GM23338 (cell line): ENCODE measurements around the gene ULK3. TPM values are rescaled to one million over a fixed set of nuclear protein-coding genes. Genes with fewer than 3 reads are reported as not detected.

Experiments used
- ATAC-seq: fragments of 200-7000 bp; cut with Tn5 transposase; 3 replicates; pipeline ENCODE4 v1.9.1; 2020
- DNase-seq: peaks from one replicate; pipeline ENCODE4 v3.0.0-alpha.2; 2015; ENCODE audit warnings: low spot score
- H2AFZ ChIP-seq: fragments of 200-600 bp; sonication (generic); 2 replicates; pipeline ENCODE4 v1.8.0; 2016; ENCODE audit warnings: antibody characterized with exemption, mild to moderate bottlenecking, moderate library complexity
- H3F3A ChIP-seq: fragments of 200-600 bp; sonication (generic); replicated peaks from 2 replicates; pipeline ENCODE4 v1.8.0; 2017; ENCODE audit warnings: antibody characterized with exemption, mixed run types, low read depth
- H3K27ac ChIP-seq: fragments of 200-600 bp; sonication (generic); 2 replicates; pipeline ENCODE4 v1.6.1; 2016; ENCODE audit warnings: low read depth
- H3K27me3 ChIP-seq: fragments of 200-600 bp; sonication (generic); 2 replicates; pipeline ENCODE4 v1.8.0; 2016; ENCODE audit warnings: mild to moderate bottlenecking, mixed run types, moderate library complexity; ENCODE audit not compliant: insufficient read depth
- H3K36me3 ChIP-seq: fragments of 200-600 bp; sonication (generic); 2 replicates; pipeline ENCODE4 v1.8.0; 2016; ENCODE audit warnings: mild to moderate bottlenecking; ENCODE audit not compliant: insufficient read depth
- H3K4me1 ChIP-seq: fragments of 200-600 bp; sonication (generic); 2 replicates; pipeline ENCODE4 v1.8.0; 2016; ENCODE audit warnings: mild to moderate bottlenecking, moderate library complexity; ENCODE audit not compliant: insufficient read depth
- H3K4me2 ChIP-seq: fragments of 200-600 bp; sonication (generic); 2 replicates; pipeline ENCODE4 v1.7.1; 2017; ENCODE audit warnings: mixed run types
- H3K4me3 ChIP-seq: fragments of 200-600 bp; sonication (generic); 2 replicates; pipeline ENCODE4 v1.6.1; 2016; ENCODE audit warnings: mixed run types
- H3K79me2 ChIP-seq: fragments of 200-600 bp; sonication (generic); replicated peaks from 2 replicates; pipeline ENCODE4 v1.8.0; 2017; ENCODE audit warnings: mild to moderate bottlenecking; ENCODE audit not compliant: insufficient read depth
- H3K9me2 ChIP-seq: fragments of 200-600 bp; sonication (generic); 2 replicates; pipeline ENCODE4 v1.8.0; 2017; ENCODE audit not compliant: insufficient read depth
- H4K20me1 ChIP-seq: fragments of 200-600 bp; sonication (generic); replicated peaks from 2 replicates; pipeline ENCODE4 v1.8.0; 2017; ENCODE audit warnings: mild to moderate bottlenecking; ENCODE audit not compliant: insufficient read depth
- H3K27ac Mint-ChIP-seq: 2 replicates; pipeline ENCODE4 v1.8.0; 2020; ENCODE audit warnings: inconsistent platforms, mild to moderate bottlenecking, moderate library complexity, mixed read lengths
- H3K27me3 Mint-ChIP-seq: 3 replicates; pipeline ENCODE4 v1.8.0; 2022; ENCODE audit warnings: low read depth, mild to moderate bottlenecking, moderate library complexity, mixed read lengths, inconsistent platforms; ENCODE audit not compliant: insufficient read depth, poor library complexity
- H3K36me3 Mint-ChIP-seq: 3 replicates; pipeline ENCODE4 v1.8.0; 2021; ENCODE audit warnings: low read depth, mild to moderate bottlenecking, inconsistent platforms, moderate library complexity, mixed read lengths
- H3K4me1 Mint-ChIP-seq: 3 replicates; pipeline ENCODE4 v1.8.0; 2020; ENCODE audit warnings: mild to moderate bottlenecking, inconsistent platforms, mixed read lengths
- H3K4me3 Mint-ChIP-seq: 3 replicates; pipeline ENCODE4 v1.8.0; 2021; ENCODE audit warnings: moderate library complexity, mild to moderate bottlenecking, inconsistent platforms, mixed read lengths
- H3K9me3 Mint-ChIP-seq: 3 replicates; pipeline ENCODE4 v1.8.0; 2020; ENCODE audit warnings: moderate library complexity, mild to moderate bottlenecking, inconsistent platforms, mixed read lengths
- CREB1 ChIP-seq: fragments of 250-450 bp; sonication (Bioruptor Pico); IDR thresholded peaks from 2 replicates; pipeline ENCODE4 v1.5.0; 2020; ENCODE audit warnings: low read depth, mild to moderate bottlenecking, moderate library complexity
- EZH2 ChIP-seq: fragments of 200-600 bp; sonication (generic); IDR thresholded peaks from one replicate; pipeline ENCODE4 v1.8.0; 2017; ENCODE audit warnings: antibody characterized with exemption, mild to moderate bottlenecking, low read depth; ENCODE audit not compliant: unreplicated experiment
- EZH2phosphoT487 ChIP-seq: fragments of 200-600 bp; sonication (generic); IDR thresholded peaks from one replicate; pipeline ENCODE4 v1.8.1; 2018; ENCODE audit warnings: antibody characterized with exemption; ENCODE audit not compliant: unreplicated experiment
- JUNB ChIP-seq: IDR thresholded peaks from one replicate; pipeline ENCODE4 v1.6.1; 2016; ENCODE audit warnings: antibody characterized with exemption; ENCODE audit not compliant: unreplicated experiment
- NANOG ChIP-seq: IDR thresholded peaks from 2 replicates; pipeline ENCODE4 v1.6.1; 2016; ENCODE audit warnings: antibody characterized with exemption, borderline replicate concordance
- POLR2AphosphoS5 ChIP-seq: IDR thresholded peaks from 2 replicates; pipeline ENCODE4 v1.6.1; 2016; ENCODE audit warnings: antibody characterized with exemption, low read depth
- STAT1 ChIP-seq: IDR thresholded peaks from one replicate; pipeline ENCODE4 v1.6.1; 2016; ENCODE audit warnings: antibody characterized with exemption; ENCODE audit not compliant: unreplicated experiment
- ZNF114 ChIP-seq: fragments of 250-450 bp; sonication (Bioruptor Pico); IDR thresholded peaks from 2 replicates; pipeline ENCODE4 v1.5.0; 2020; ENCODE audit warnings: mild to moderate bottlenecking, moderate library complexity
- ZNF331 ChIP-seq: fragments of 250-450 bp; sonication (Bioruptor Pico); IDR thresholded peaks from 2 replicates; pipeline ENCODE4 v1.5.0; 2020; ENCODE audit warnings: low read depth, mild to moderate bottlenecking, moderate library complexity
- polyA plus RNA-seq: library from polyadenylated mRNA; unstranded; fragments of >200 nt; fragmentation: Nextera tagmentation; extraction: Ambion mirVana; gene quantifications from 2 replicates; pipeline ENCODE4 v1.2.1, GENCODE V29; 2016
- total RNA-seq: library from RNA; depleted of rRNA; stranded (reverse); fragments of >200 nt; shearing (Covaris generic); gene quantifications from 2 replicates; pipeline ENCODE4 v1.2.3, GENCODE V29; 2014
- TF ChIP-seq, protein P1 (sequence below): fragments of 250-450 bp; sonication (Bioruptor Pico); IDR thresholded peaks from 2 replicates; pipeline ENCODE4 v1.5.0; 2020; ENCODE audit warnings: mild to moderate bottlenecking, moderate library complexity
- TF ChIP-seq, protein P2 (sequence below), 2 experiments: fragments of 200-600 bp in 1 of 2; sonication (generic) in 1 of 2; conservative IDR thresholded peaks; 2 replicates each; pipeline versions ENCODE4 v1.5.1 to v1.6.1; 2016 to 2017; ENCODE audit warnings: antibody characterized with exemption in 2 of 2, low read depth in 2 of 2, mild to moderate bottlenecking in 2 of 2, moderate library complexity in 1 of 2
- TF ChIP-seq, protein P3 (sequence below): IDR thresholded peaks from 2 replicates; pipeline ENCODE4 v1.6.1; 2016; ENCODE audit warnings: antibody characterized with exemption

The ULK3 gene
- total and polyA plus RNA-seq, 2 experiments from 2014 or later, result 20.3 to 35.4 TPM

DNA sequence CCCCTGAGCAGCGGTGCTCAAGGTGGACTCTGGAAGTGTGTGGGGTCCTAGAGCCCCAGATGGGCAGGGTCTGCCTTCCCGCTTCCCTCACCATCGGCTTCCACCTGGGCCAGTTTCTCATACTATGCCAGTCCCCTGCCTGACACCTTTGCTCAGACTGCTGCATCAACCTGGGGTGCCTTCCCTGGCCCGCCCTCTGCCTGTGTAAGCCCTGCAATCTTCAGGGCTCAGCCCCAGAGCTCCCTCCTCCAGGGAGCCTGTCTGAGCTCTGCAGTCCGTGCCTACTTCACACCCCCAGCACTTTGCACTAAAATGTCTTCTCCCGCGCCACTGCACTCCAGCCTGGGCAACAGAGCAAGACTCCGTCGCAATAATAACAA lies 48.0 kb downstream of the ULK3 start:
- TF ChIP-seq NANOG, result no peak
- TF ChIP-seq JUNB, result no peak
- no peak for TF ChIP-seq EZH2phosphoT487
- no peak for TF ChIP-seq EZH2
- TF ChIP-seq, protein P1, sequence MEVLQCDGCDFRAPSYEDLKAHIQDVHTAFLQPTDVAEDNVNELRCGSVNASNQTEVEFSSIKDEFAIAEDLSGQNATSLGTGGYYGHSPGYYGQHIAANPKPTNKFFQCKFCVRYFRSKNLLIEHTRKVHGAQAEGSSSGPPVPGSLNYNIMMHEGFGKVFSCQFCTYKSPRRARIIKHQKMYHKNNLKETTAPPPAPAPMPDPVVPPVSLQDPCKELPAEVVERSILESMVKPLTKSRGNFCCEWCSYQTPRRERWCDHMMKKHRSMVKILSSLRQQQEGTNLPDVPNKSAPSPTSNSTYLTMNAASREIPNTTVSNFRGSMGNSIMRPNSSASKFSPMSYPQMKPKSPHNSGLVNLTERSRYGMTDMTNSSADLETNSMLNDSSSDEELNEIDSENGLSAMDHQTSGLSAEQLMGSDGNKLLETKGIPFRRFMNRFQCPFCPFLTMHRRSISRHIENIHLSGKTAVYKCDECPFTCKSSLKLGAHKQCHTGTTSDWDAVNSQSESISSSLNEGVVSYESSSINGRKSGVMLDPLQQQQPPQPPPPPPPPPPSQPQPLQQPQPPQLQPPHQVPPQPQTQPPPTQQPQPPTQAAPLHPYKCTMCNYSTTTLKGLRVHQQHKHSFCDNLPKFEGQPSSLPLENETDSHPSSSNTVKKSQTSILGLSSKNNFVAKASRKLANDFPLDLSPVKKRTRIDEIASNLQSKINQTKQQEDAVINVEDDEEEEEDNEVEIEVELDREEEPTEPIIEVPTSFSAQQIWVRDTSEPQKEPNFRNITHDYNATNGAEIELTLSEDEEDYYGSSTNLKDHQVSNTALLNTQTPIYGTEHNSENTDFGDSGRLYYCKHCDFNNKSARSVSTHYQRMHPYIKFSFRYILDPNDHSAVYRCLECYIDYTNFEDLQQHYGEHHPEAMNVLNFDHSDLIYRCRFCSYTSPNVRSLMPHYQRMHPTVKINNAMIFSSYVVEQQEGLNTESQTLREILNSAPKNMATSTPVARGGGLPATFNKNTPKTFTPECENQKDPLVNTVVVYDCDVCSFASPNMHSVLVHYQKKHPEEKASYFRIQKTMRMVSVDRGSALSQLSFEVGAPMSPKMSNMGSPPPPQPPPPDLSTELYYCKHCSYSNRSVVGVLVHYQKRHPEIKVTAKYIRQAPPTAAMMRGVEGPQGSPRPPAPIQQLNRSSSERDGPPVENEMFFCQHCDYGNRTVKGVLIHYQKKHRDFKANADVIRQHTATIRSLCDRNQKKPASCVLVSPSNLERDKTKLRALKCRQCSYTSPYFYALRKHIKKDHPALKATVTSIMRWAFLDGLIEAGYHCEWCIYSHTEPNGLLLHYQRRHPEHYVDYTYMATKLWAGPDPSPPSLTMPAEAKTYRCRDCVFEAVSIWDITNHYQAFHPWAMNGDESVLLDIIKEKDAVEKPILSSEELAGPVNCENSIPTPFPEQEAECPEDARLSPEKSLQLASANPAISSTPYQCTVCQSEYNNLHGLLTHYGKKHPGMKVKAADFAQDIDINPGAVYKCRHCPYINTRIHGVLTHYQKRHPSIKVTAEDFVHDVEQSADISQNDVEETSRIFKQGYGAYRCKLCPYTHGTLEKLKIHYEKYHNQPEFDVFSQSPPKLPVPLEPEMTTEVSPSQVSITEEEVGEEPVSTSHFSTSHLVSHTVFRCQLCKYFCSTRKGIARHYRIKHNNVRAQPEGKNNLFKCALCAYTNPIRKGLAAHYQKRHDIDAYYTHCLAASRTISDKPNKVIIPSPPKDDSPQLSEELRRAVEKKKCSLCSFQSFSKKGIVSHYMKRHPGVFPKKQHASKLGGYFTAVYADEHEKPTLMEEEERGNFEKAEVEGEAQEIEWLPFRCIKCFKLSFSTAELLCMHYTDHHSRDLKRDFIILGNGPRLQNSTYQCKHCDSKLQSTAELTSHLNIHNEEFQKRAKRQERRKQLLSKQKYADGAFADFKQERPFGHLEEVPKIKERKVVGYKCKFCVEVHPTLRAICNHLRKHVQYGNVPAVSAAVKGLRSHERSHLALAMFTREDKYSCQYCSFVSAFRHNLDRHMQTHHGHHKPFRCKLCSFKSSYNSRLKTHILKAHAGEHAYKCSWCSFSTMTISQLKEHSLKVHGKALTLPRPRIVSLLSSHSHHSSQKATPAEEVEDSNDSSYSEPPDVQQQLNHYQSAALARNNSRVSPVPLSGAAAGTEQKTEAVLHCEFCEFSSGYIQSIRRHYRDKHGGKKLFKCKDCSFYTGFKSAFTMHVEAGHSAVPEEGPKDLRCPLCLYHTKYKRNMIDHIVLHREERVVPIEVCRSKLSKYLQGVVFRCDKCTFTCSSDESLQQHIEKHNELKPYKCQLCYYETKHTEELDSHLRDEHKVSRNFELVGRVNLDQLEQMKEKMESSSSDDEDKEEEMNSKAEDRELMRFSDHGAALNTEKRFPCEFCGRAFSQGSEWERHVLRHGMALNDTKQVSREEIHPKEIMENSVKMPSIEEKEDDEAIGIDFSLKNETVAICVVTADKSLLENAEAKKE (CRISPR knock-in tag), result no peak
- no peak for TF ChIP-seq ZNF331 (CRISPR knock-in tag)
- TF ChIP-seq ZNF114 (CRISPR knock-in tag), result no peak
- TF ChIP-seq, protein P2, sequence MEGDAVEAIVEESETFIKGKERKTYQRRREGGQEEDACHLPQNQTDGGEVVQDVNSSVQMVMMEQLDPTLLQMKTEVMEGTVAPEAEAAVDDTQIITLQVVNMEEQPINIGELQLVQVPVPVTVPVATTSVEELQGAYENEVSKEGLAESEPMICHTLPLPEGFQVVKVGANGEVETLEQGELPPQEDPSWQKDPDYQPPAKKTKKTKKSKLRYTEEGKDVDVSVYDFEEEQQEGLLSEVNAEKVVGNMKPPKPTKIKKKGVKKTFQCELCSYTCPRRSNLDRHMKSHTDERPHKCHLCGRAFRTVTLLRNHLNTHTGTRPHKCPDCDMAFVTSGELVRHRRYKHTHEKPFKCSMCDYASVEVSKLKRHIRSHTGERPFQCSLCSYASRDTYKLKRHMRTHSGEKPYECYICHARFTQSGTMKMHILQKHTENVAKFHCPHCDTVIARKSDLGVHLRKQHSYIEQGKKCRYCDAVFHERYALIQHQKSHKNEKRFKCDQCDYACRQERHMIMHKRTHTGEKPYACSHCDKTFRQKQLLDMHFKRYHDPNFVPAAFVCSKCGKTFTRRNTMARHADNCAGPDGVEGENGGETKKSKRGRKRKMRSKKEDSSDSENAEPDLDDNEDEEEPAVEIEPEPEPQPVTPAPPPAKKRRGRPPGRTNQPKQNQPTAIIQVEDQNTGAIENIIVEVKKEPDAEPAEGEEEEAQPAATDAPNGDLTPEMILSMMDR (conservative IDR thresholded peaks at IDR 0.05; ENCODE audit: low read depth in 2 of 2), result no peak
- TF ChIP-seq STAT1, result no peak
- TF ChIP-seq, protein P3, sequence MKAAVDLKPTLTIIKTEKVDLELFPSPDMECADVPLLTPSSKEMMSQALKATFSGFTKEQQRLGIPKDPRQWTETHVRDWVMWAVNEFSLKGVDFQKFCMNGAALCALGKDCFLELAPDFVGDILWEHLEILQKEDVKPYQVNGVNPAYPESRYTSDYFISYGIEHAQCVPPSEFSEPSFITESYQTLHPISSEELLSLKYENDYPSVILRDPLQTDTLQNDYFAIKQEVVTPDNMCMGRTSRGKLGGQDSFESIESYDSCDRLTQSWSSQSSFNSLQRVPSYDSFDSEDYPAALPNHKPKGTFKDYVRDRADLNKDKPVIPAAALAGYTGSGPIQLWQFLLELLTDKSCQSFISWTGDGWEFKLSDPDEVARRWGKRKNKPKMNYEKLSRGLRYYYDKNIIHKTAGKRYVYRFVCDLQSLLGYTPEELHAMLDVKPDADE, result no peak
- TF ChIP-seq CREB1 (CRISPR knock-in tag), result no peak
- no peak for TF ChIP-seq POLR2AphosphoS5
- peaks cover 24% of the 10 kb centered on the region for H4K20me1 ChIP-seq
- H3K9me2 ChIP-seq, result no peaks in the 10 kb centered on the region
- Mint-ChIP-seq H3K9me3 (no peaks in the 10 kb centered on the region), H3K27me3 (peaks cover 12% of the 10 kb centered on the region), H3K36me3 (no peaks in the 10 kb centered on the region), H3K4me1 (peaks cover 9% of the 10 kb centered on the region), H3K27ac (no peak overlapping the region), H3K4me3 (no peak overlapping the region)
- no peak overlapping the region for H2AFZ ChIP-seq
- no peaks in the 10 kb centered on the region for H3F3A ChIP-seq
- H3K27me3 ChIP-seq, result no peaks in the 10 kb centered on the region
- H3K36me3 ChIP-seq, result no peaks in the 10 kb centered on the region; the same call in 1 of the 2 replicates
- peaks cover 12% of the 10 kb centered on the region for H3K79me2 ChIP-seq
- no peak overlapping the region for H3K27ac ChIP-seq
- no peak overlapping the region for H3K4me3 ChIP-seq
- no peak overlapping the region for H3K4me2 ChIP-seq
- DNase-seq (no peak), ATAC-seq (no peak)
- H3K4me1 ChIP-seq, result no peaks in the 10 kb centered on the region; the same call in 1 of the 2 replicates
